ENCODE data around the gene RASAL2.

- no peak for TF ChIP-seq POLR2AphosphoS5 (IDR thresholded peaks at IDR 0.05; ENCODE audit: low read depth, low read length)
- TF ChIP-seq POLR2A (IDR thresholded peaks at IDR 0.05; ENCODE audit: low read depth, low read length) = no peak
- TF ChIP-seq PAX5 (IDR thresholded peaks at IDR 0.05; ENCODE audit: insufficient read depth, low read length, severe bottlenecking) = no peak
- TF ChIP-seq SPI1 (IDR thresholded peaks at IDR 0.05; ENCODE audit: low read depth, low read length) = no peak
- TF ChIP-seq TAF1 (IDR thresholded peaks at IDR 0.05; ENCODE audit: low read depth, low read length) = no peak
Measured at GRCh38 chr1:178521241-178521640, 427.3 kb downstream of the RASAL2 start.

Measured in GM12891 (cell line).